ENCODE data around the gene TIE1. TPM values are rescaled to one million over a fixed set of nuclear protein-coding genes. Genes with fewer than 3 reads are reported as not detected.
"Not testable (repeated sequence)": the region's sequence is repeated elsewhere in the genome, so short reads cannot be mapped to it uniquely, and the experiment has no call there.

TIE1 gene
- total RNA-seq, 2 donors from 2014 or later: 23.6 to 51.7 TPM

- peak overlapping the region; percentile 88 to 89 for H3K4me3 ChIP-seq
- H3K36me3 ChIP-seq: peaks cover 18% of the 10 kb centered on the region
- peak overlapping the region; percentile 92 to 93 for H3K27ac ChIP-seq
- H3K4me1 ChIP-seq: peaks cover 0 to 46% of the 10 kb centered on the region in 2 donors
- no peak for TF ChIP-seq CTCF (IDR thresholded peaks at IDR 0.05)
- DNase-seq (ENCODE audit: low spot score): no peak
- H3K27me3 ChIP-seq: no peaks in the 10 kb centered on the region
- no peaks in the 10 kb centered on the region for H3K9me3 ChIP-seq
Measured at GRCh38 chr1:43368646-43369020, 67.9 kb downstream of the TIE1 start.

- H3K4me1 ChIP-seq: peaks cover 0 to 49% of the 10 kb centered on the region in 2 donors
- H3K27ac ChIP-seq; H3K36me3 ChIP-seq; H3K9me3 ChIP-seq; H3K4me3 ChIP-seq; H3K27me3 ChIP-seq; DNase-seq (ENCODE audit: low spot score): not testable (repeated sequence)
Measured at GRCh38 chr1:43369779-43370178, 69.0 kb downstream of the TIE1 start.

- H3K27me3 ChIP-seq: no peaks in the 10 kb centered on the region
- no peaks in the 10 kb centered on the region for H3K36me3 ChIP-seq
- peaks cover 0 to 47% of the 10 kb centered on the region in 2 donors for H3K4me1 ChIP-seq
Measured at GRCh38 chr1:43370564-43370963, 69.8 kb downstream of the TIE1 start.

GRCh38 chr1:43372172-43372571, 71.4 kb downstream of the TIE1 start:
- Histone ChIP-seq H3K4me3 (no peak overlapping the region), H3K36me3 (no peaks in the 10 kb centered on the region), H3K27me3 (no peaks in the 10 kb centered on the region), H3K4me1 (peaks cover 0 to 31% of the 10 kb centered on the region in 2 donors), H3K27ac (peak overlapping the region in 1 of 2 donors; percentile 69), H3K9me3 (no peaks in the 10 kb centered on the region)
- DNase-seq (ENCODE audit: low spot score): no peak
- TF ChIP-seq CTCF (IDR thresholded peaks at IDR 0.05): no peak

More at GRCh38 chr1:43370564-43370963, 69.8 kb downstream of the TIE1 start:
- no peak for TF ChIP-seq CTCF (IDR thresholded peaks at IDR 0.05)
- Histone ChIP-seq H3K9me3 (no peaks in the 10 kb centered on the region), H3K4me3 (no peak overlapping the region), H3K27ac (no peak overlapping the region)
- DNase-seq (ENCODE audit: low spot score): no peak

Small RNA genes within 50 kb of the gene (microRNA-seq; reads per million reads assigned to microRNA genes)
- 0 to 2.8 reads per million in 2 donors for gene MIR6734 (ENCODE audit: borderline number of aligned reads in 2 of 2, borderline replicate concordance in 1 of 2)

Other genes starting within 250 kb of the TIE1 start
- gene EBNA1BP2, start 128.7 kb upstream of the TIE1 start, total RNA-seq: 10 to 100 TPM; 28.4 to 34.0 TPM
- gene CFAP57, start 128.7 kb upstream of the TIE1 start, total RNA-seq: under 1 TPM in 1 of 2 donors, not detected in 1; 0.12 TPM
- 1 to 10 TPM in 1 of 2 donors, under 1 TPM in 1; 0.70 to 2.1 TPM for gene TMEM125, start 31.0 kb upstream of the TIE1 start, total RNA-seq
- gene C1orf210, start 15.4 kb upstream of the TIE1 start, total RNA-seq: not detected
- under 1 TPM in 1 of 2 donors, not detected in 1; 0.39 TPM for gene MPL, start 36.8 kb downstream of the TIE1 start, total RNA-seq
- 1 to 10 TPM in 1 of 2 donors, under 1 TPM in 1; 0.63 to 2.5 TPM for gene CDC20, start 58.0 kb downstream of the TIE1 start, total RNA-seq
- 10 to 100 TPM; 24.3 to 41.4 TPM for gene ELOVL1, start 67.0 kb downstream of the TIE1 start, total RNA-seq
- 10 to 100 TPM; 18.8 to 21.3 TPM for gene MED8, start 88.8 kb downstream of the TIE1 start, total RNA-seq
- 10 to 100 TPM; 17.5 to 22.8 TPM for gene SZT2, start 88.9 kb downstream of the TIE1 start, total RNA-seq
- gene HYI, start 152.9 kb downstream of the TIE1 start, total RNA-seq: 10 to 100 TPM; 17.3 to 23.0 TPM
- gene PTPRF, start 229.9 kb downstream of the TIE1 start, total RNA-seq: 10 to 100 TPM in 1 of 2 donors, 1 to 10 TPM in 1; 7.4 to 27.7 TPM